HepG2 (cell line): ENCODE measurements around the gene ANKAR. TPM values are rescaled to one million over a fixed set of nuclear protein-coding genes. Genes with fewer than 3 reads are reported as not detected.
A peak's percentile ranks its signal among the peaks of the same experiment; 100 is the strongest.

Experiments
- GATA4 ChIP-seq: sonication (generic); IDR thresholded peaks from 2 replicates; pipeline ENCODE4 v1.6.1; 2016; ENCODE audit warnings: antibody characterized with exemption, low read depth, borderline replicate concordance
- GLI4 ChIP-seq: sonication (generic); formaldehyde crosslinking; IDR thresholded peaks from 2 replicates; pipeline ENCODE4 v1.5.1; 2020; ENCODE audit warnings: missing genetic modification reagents, mild to moderate bottlenecking, moderate library complexity, borderline replicate concordance
- HMG20A ChIP-seq: IDR thresholded peaks from 2 replicates; pipeline ENCODE4 v1.6.1; 2016; ENCODE audit warnings: borderline replicate concordance
- KMT2A ChIP-seq: sonication (generic); formaldehyde crosslinking; IDR thresholded peaks from 2 replicates; pipeline ENCODE4 v1.4.0; 2020; ENCODE audit warnings: missing genetic modification reagents
- RBFOX2 ChIP-seq: fragments of 200-400 bp; formaldehyde crosslinking; IDR thresholded peaks from 2 replicates; pipeline ENCODE4 v1.6.1; 2017; ENCODE audit warnings: low read depth, mild to moderate bottlenecking, low read length
- SALL2 ChIP-seq: sonication (generic); formaldehyde crosslinking; IDR thresholded peaks from 2 replicates; pipeline ENCODE4 v1.8.1; 2023; ENCODE audit warnings: mild to moderate bottlenecking, missing genetic modification reagents, inconsistent platforms
- SIX4 ChIP-seq: sonication (generic); formaldehyde crosslinking; IDR thresholded peaks from 2 replicates; pipeline ENCODE4 v1.4.0; 2020; ENCODE audit warnings: missing genetic modification reagents
- SP5 ChIP-seq: IDR thresholded peaks from 2 replicates; pipeline ENCODE4 v1.6.1; 2016; ENCODE audit warnings: low read depth, borderline replicate concordance
- ZIK1 ChIP-seq: sonication (generic); formaldehyde crosslinking; IDR thresholded peaks from 2 replicates; pipeline ENCODE4 v1.5.0; 2020; ENCODE audit warnings: mild to moderate bottlenecking, low read depth, missing genetic modification reagents, borderline replicate concordance
- ZKSCAN5 ChIP-seq: sonication (generic); formaldehyde crosslinking; IDR thresholded peaks from 2 replicates; pipeline ENCODE4 v1.5.1; 2020; ENCODE audit warnings: mild to moderate bottlenecking, missing genetic modification reagents
- ZNF232 ChIP-seq: sonication (generic); formaldehyde crosslinking; IDR thresholded peaks from 2 replicates; pipeline ENCODE4 v1.4.0; 2020; ENCODE audit warnings: missing genetic modification reagents, borderline replicate concordance
- ZNF24 ChIP-seq: fragments of 450-650 bp; IDR thresholded peaks from 2 replicates; pipeline ENCODE4 v1.6.1; 2017; ENCODE audit warnings: antibody characterized with exemption, mild to moderate bottlenecking
- ZNF343 ChIP-seq: sonication (generic); formaldehyde crosslinking; IDR thresholded peaks from 2 replicates; pipeline ENCODE4 v1.4.0; 2020; ENCODE audit warnings: mild to moderate bottlenecking, missing genetic modification reagents
- ZNF720 ChIP-seq: sonication (generic); formaldehyde crosslinking; IDR thresholded peaks from 2 replicates; pipeline ENCODE4 v1.4.0; 2020; ENCODE audit warnings: missing genetic modification reagents
- ZNF768 ChIP-seq: sonication (generic); formaldehyde crosslinking; IDR thresholded peaks from 2 replicates; pipeline ENCODE4 v1.4.0; 2020; ENCODE audit warnings: missing genetic modification reagents
- polyA plus RNA-seq, 8 experiments: library from polyadenylated mRNA; depleted of rRNA in 3 of 8; stranded (reverse) in 7 of 8; unstranded in 1 of 8; fragments of >200 nt; fragmentation: Illumina TruSeq in 4 of 8; extraction: Trizol in 4 of 8; gene quantifications; 2 replicates each; pipeline versions ENCODE4 v1.2.1 to v1.2.3, GENCODE V29; 2011 to 2016; ENCODE audit warnings: low read depth in 4 of 8, missing spikeins in 1 of 8, mixed read lengths in 1 of 8; ENCODE audit not compliant: insufficient read depth in 1 of 8
- total RNA-seq, 5 experiments: library from RNA; depleted of rRNA; stranded (reverse); fragments of >200 nt; fragmentation: Illumina TruSeq; extraction: Trizol; gene quantifications; 2 replicates each; pipeline ENCODE4 v1.2.3, GENCODE V29; 2016; ENCODE audit warnings: low read depth in 1 of 5
- TF ChIP-seq, protein P1 (sequence below): sonication (generic); formaldehyde crosslinking; IDR thresholded peaks from 2 replicates; pipeline ENCODE4 v1.9.0; 2021; ENCODE audit warnings: mild to moderate bottlenecking, missing genetic modification reagents
- TF ChIP-seq, protein P2 (sequence below): sonication (generic); formaldehyde crosslinking; IDR thresholded peaks from 2 replicates; pipeline ENCODE4 v1.8.0; 2022; ENCODE audit warnings: mild to moderate bottlenecking, missing genetic modification reagents, moderate library complexity

The ANKAR gene
- total and polyA plus RNA-seq, 2 of the 13 experiments (the other 11 are each of a cell fraction or from before 2014, with no cell fraction given): 3.6 to 5.0 TPM

DNA sequence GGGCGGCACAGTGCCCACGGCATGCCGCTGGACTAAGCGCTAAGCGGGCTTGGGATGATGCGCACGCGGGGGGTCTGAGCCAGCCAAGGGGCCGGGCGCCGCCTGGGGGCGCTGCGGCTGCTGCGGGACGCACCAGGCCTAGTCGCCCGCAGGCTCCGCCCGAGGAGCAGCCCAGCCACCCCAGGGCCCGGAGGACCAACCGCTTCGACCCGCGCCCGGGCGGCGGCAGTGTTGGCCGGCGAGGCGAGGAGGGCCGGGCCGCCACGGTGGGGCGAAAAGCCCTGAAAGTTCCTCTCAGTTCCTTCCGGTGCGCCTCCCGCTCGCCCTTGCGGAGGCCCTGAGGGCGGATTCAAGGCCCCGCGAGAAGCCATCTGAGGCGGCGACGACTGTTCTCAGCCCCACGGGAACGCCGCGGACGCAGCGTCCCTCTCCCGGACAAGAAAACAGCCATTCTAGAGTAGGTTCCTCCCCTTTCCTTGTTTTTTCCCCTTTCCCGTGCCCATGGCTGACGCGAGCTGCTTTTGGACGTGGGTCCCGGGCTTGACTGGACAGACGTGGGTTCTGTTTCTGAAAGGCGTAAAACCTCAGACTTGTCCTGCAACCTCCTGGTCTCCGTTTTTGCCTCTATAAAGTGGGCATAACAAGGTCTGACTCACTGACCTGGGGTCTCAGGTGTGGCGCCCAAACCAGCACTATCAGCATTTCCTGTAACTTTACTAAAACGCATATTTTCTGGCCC is at the start of gene ANKAR (continued):
- TF ChIP-seq, protein P1, sequence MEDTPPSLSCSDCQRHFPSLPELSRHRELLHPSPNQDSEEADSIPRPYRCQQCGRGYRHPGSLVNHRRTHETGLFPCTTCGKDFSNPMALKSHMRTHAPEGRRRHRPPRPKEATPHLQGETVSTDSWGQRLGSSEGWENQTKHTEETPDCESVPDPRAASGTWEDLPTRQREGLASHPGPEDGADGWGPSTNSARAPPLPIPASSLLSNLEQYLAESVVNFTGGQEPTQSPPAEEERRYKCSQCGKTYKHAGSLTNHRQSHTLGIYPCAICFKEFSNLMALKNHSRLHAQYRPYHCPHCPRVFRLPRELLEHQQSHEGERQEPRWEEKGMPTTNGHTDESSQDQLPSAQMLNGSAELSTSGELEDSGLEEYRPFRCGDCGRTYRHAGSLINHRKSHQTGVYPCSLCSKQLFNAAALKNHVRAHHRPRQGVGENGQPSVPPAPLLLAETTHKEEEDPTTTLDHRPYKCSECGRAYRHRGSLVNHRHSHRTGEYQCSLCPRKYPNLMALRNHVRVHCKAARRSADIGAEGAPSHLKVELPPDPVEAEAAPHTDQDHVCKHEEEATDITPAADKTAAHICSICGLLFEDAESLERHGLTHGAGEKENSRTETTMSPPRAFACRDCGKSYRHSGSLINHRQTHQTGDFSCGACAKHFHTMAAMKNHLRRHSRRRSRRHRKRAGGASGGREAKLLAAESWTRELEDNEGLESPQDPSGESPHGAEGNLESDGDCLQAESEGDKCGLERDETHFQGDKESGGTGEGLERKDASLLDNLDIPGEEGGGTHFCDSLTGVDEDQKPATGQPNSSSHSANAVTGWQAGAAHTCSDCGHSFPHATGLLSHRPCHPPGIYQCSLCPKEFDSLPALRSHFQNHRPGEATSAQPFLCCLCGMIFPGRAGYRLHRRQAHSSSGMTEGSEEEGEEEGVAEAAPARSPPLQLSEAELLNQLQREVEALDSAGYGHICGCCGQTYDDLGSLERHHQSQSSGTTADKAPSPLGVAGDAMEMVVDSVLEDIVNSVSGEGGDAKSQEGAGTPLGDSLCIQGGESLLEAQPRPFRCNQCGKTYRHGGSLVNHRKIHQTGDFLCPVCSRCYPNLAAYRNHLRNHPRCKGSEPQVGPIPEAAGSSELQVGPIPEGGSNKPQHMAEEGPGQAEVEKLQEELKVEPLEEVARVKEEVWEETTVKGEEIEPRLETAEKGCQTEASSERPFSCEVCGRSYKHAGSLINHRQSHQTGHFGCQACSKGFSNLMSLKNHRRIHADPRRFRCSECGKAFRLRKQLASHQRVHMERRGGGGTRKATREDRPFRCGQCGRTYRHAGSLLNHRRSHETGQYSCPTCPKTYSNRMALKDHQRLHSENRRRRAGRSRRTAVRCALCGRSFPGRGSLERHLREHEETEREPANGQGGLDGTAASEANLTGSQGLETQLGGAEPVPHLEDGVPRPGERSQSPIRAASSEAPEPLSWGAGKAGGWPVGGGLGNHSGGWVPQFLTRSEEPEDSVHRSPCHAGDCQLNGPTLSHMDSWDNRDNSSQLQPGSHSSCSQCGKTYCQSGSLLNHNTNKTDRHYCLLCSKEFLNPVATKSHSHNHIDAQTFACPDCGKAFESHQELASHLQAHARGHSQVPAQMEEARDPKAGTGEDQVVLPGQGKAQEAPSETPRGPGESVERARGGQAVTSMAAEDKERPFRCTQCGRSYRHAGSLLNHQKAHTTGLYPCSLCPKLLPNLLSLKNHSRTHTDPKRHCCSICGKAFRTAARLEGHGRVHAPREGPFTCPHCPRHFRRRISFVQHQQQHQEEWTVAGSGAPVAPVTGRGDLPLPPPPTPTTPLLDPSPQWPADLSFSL (CRISPR knock-in tag): no peak
- TF ChIP-seq ZNF24 (0 out of 2 replicates have a peak, but pooled peaks have one; percentile 60), ZNF343 (CRISPR knock-in tag) (peak; percentile 97), SIX4 (CRISPR knock-in tag) (no peak; the same call in 1 of the 2 replicates), ZNF720 (CRISPR knock-in tag) (no peak), HMG20A (CRISPR knock-in tag) (peak; percentile 52; the same call in 1 of the 2 replicates), ZNF232 (CRISPR knock-in tag) (peak; percentile 83; the same call in 1 of the 2 replicates), ZIK1 (CRISPR knock-in tag) (peak; percentile 94; the same call in 1 of the 2 replicates), KMT2A (peak; percentile 92), ZKSCAN5 (CRISPR knock-in tag) (no peak), SALL2 (CRISPR knock-in tag) (peak; percentile 85; the same call in 1 of the 2 replicates), ZNF768 (CRISPR knock-in tag) (peak; percentile 89), RBFOX2 (peak; percentile 97), GATA4 (no peak), SP5 (CRISPR knock-in tag) (no peak; the same call in 1 of the 2 replicates), GLI4 (peak; percentile 97; the same call in 1 of the 2 replicates)
- TF ChIP-seq, protein P2, sequence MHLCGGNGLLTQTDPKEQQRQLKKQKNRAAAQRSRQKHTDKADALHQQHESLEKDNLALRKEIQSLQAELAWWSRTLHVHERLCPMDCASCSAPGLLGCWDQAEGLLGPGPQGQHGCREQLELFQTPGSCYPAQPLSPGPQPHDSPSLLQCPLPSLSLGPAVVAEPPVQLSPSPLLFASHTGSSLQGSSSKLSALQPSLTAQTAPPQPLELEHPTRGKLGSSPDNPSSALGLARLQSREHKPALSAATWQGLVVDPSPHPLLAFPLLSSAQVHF (CRISPR knock-in tag): peak; percentile 79; the same call in 1 of the 2 replicates
